ENCODE results near the gene RAB7A.

- TF ChIP-seq POLR2A (IDR thresholded peaks at IDR 0.05; ENCODE audit: low read depth, low read length) (no peak), TAF1 (IDR thresholded peaks at IDR 0.05; ENCODE audit: borderline replicate concordance, low read depth, low read length) (no peak), POLR2AphosphoS5 (IDR thresholded peaks at IDR 0.05; ENCODE audit: low read depth, low read length) (no peak)
Observed at GRCh38 chr3:128763967-128764366, 38.0 kb downstream of the RAB7A start.

Measured in GM12892 (cell line).